Hepatic stellate cell (primary cell): Measurements from ENCODE around the gene MCOLN1.

ENCODE experiments used
- DNase-seq: peaks from one replicate; pipeline ENCODE4 v3.0.0; 2011; ENCODE audit warnings: low spot score

Gene MCOLN1

DNA sequence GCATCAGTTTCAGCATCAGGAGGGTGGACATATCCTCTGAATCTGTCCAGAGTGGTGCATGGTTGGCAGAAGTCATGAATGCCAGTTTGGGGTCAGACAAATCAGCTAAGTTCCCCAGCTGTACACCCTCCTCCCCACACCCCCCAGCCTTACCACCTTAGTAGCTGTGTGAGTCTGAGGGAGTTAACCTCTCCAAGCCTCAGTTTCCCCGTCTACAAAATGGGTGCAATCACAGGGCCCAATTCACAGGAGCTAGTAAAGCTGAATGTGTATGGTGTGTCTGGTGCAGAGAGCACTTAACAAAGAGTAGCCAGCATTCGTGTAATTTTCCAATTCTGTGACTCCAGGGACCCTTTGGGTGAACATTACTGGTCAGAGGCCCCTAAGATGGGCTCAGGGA, 19.9 kb upstream of the MCOLN1 start:
- DNase-seq, result no peak

DNA sequence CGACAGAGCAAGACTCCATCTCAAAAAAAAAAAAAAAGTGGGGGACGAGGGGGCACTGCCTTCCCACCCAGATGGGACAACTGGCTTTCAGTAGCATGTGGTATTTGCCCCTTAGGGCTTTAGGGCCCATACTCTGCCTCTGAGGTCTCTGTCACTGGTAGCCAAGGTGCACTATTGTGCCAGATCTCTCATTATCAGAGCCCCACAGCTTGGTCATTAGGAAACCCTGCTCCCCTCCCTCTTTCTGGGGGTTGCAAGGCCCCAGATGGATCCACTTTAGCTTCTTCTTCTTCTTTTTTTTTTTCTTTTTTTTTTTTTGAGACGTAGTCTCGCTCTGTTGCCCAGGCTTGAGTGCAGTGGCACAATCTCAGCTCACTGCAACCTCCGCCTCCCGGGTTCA, 17.7 kb upstream of the MCOLN1 start:
- DNase-seq, result no peak

DNA sequence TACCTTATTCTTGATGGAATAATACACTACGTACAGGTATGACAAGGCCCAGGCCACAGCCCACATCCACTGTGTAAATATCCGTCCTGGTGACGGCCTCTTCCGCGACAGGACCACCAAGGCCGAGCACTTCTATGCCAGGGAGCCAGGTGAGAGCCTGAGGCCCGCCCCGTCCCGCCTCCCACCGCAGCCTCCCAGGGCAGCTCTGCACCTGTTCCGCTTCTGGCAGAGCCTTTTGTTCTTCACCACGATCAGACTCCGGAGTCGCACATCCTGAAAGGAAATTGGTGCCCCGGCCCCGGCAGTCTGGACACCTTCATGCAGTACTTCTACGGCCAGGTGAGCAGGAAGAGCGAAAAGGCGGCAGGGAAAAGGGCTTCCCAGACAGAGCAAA, 17.1 kb upstream of the MCOLN1 start:
- DNase-seq, result no peak

DNA sequence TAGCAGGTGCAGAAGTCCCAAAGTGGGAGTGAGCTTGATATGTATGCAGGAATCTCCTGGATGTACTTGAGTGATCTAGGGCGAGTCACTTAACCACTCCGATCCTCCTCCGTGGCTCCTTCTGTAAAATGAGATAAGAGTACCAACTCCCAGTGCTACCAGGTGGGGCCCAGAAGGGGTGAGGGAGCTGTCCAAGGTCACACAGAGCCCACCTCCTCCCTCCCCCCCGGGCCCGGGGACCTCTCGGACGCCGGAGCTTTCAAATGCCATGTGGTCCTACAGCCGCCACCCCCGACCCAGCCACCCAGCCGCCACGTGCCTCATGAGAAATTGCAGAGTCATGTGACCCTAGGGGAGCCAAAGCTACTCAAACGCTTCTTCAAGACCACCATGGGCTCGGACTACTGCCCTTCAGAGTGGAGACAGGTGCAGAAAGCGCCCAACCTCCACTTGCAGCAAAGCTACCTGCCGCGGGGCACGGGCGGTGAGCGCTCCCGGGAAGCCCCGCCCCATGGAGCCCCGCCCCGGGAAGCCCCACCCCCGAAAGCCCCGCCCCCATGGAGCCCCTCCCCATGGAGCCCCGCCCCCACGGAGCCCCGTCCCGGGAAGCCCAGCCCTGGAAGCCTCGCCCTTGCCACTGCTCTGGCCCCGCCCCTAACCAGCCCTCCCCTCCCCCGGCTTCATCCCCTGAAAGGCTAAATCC, 16.6 kb upstream of the MCOLN1 start:
- DNase-seq, result no peak

DNA sequence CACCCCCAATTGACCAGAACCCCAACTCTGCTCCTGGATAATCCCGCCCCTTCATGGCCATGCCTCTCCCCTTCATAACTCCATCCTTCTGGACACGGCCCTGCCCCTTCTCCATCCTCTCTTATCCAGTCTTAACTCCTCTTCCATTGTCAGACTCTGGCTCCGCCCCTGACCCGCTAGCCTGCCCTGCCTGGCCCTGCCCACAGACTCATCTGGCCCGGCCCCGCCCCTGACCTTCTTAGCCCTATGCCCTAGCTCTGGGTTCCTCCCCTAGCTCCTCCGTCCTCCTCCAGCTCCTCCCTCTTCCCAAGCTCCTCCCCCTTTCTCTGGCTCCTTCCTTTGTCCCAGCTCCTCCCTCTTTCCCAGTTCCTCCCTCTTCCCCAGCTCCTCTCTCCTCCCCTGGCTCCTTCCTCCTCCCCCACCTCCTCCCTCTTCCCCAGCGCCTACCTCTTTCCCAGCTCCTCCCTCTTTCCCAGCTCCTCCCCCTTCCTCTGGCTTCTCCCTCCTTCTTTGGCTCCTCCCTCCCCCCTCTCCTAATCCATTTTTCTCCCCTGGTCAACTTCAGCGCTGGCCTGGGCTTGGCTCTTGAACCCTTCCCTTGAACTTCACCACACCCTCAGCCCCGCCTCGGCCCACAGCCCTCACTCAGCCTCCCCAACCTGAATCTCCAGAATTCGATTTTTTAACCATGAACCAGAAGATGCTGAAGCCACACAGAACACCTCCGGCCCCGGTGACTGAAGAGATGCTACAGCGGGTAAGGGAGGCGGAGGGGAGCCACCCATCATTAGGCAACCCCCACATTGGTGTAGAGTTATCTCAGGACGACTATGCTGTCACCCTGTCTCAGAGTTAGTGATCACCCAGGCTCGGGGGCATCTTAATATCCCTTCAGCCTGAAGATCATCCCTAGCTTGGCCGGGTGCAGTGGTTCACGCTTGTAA, 15.8 kb upstream of the MCOLN1 start:
- DNase-seq, result peak; percentile 55

DNA sequence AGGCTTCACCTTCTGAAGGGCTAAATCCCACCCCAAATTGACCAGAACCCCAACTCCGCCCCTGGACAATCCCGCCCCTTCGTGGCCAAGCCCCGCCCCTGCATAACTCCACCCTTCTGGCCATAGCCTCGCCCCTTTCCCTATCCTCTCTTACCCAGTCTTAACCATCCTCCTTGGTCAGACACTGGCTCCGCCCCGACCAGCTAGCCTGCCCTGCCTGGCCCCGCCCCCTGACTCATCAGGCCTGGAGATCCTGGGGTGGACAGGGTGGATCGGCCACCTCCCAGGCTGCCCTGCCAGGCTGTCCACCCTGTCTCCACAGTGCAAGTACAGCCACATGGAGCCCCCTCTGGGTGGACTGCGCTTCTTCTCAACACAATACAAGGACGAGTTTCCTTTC, 14.5 kb upstream of the MCOLN1 start:
- DNase-seq, result peak; percentile 93

DNA sequence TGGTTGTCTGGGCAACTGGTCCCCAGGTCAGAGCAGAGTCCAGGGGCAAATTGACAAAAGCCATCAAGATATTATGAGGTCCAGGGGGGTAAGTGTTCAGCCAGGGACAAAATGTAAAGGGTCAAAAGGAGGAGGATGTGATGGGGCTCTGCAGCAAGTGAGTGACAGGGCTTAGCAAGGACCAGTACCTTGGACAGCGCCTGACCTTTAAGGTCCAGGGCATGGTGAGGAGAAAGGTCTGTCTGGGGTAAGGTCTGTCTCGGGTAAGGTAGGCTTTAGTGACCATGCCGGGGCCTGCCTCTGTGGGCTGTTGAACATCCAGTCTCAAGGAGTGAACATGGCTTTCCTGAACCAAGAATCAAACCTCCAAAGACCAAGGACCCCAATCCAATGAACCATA, 12.8 kb upstream of the MCOLN1 start:
- DNase-seq, result no peak

DNA sequence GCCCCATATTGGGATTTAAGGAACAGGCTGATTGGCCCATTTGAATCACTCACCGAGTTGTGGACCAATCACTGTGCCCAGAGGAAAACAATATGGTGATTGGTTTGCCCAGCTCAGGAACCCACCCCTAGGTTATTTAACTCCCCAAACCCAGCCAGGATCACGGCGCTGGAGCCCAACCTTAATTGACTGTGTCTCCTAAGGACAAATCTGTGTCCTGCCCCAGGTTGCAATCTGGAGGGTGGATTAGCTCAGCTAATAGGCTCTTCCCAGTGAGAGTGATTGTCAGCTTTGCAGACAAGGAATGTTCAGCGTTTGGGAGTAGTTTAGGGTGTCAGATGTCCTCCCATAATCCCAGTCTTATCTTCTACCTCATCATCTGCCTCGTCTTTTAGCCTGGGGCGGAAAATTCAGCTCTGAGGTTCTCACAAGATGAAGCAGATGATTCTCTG, 10.0 kb upstream of the MCOLN1 start:
- no peak for DNase-seq

DNA sequence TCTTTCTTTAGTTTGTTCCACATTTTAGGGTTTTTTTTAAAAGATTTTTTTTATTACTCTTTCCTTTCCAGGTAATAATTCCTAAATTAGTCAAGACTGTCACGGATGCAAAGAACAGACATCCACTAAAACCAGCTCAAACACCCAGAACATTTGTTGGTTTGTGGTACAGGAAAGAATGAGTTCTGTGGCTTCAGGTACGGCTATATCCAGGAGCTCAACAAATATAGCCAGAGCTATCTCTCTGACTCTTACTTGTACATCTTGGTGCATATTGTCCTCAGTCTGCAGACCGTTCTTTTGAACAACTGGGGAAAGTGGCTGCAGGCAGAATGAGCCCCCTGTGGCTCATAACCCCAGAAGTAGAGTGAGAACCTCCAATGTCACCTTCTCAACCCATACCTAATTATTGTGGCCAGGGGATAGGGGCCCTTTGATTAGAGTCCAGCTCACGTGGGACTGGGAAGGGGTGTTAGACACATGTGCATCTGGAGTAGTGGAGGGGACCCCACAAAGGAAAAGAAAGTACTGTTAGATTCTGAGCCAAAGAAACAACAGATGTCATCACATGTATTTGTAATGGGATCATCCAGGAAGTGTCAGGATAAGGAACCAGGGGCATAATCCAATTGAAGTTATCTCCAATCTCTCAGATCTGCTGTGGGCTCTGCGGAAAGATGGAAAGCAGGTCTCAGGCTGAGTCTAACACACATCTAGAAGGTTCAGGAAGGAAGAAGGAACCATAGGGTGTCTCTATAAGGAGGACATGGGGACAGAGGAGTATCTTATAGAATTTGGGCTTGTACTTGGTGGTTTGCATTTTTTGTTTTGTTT, 8.4 kb upstream of the MCOLN1 start:
- no peak for DNase-seq

DNA sequence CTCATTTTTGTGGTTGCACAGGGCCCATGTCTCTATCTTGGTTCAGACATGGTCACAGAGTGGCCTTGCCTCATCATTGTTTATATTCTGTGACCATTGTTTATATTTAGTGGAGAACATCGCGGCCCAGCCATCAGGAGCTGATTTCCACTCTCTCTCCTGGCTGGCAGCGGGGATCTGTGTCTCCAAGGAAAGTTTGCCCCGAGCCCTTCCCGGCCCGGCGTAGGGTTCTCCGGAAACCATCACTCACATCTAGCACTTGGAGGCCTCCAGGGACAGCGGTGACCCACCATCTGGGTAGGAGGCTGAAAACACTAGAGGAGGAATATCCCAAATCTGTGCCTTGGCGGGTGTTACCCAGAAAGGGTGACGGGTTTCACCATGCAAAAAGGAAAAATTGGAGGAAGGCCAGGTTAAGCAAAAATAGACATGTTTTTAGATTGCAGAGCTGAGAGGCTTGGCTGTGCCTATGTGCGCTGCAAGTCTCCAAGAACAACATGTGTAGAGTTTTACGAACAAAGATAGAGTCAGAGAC, 7.2 kb upstream of the MCOLN1 start:
- peak; percentile 65 for DNase-seq

DNA sequence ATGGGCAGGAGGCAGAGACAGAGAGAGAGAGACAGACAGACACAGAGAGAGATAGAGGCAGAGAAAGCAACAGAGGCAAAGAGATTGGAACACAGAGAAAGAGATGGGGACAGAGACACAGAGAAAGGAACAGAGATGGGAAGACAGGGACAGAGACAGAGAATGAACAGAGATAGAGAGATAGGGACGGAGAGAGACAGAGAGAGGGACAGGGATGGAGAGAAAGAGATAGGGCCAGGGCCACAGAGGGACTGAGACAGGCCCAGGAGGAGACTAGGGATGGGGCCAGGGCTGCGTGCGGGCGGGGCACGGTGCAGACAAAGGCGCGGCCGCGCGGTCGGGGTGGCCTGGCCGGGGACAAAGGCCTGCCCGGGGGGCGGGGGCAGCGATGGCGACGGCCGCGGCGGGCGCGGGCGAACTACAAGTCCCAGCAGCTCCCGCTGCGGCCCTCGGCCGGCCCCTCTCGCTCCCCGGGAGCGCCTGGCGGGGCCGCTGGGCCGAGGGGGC, 6.7 kb upstream of the MCOLN1 start, which contains the start of gene ZNF358:
ZNF358 (plus strand) TSS at position 459 of the 507 bp plus-strand sequence. CDS start 3,140 bp downstream, outside the sequence.
- DNase-seq, result peak; percentile 91

DNA sequence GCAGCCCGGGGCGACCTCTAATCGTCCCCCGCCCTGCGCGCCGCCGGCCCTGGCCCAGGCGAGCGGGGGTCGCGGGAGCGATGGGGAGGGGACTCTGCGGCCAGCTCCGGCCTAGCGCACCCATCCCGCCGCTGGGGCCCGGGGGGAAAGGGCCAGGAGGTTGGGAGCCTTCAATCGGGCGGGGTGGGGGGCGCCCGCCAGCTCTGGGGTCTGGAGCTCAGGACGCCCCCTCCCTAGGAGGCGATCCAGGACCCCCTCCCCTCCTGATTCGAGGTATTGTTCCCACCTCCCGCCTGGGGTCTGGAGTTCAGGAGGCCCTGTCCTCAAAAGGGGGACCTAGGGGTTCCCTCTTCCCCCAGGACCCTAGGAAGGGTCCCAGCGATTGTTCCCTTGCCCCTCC, 6.1 kb upstream of the MCOLN1 start:
- DNase-seq, result no peak

DNA sequence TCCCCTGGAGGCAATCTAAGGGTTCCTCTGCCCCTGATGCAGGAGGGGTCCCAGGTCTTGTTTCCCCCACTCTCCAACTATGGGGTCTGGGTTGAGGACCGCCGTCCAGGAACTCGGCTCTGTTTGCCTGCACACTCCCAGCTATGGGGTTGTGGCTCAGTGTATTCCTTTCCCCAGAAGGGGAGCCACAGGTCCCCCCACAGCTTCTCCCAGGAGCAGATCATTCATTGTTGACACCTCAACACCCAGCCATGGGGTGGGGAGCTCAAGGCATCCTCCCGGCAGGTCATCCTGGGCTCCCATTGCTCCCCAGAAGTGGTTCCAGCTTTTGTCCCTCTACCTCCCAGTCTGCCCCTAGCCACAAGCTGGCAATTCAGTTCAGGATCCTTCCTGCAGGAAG, 5.5 kb upstream of the MCOLN1 start:
- DNase-seq, result no peak

DNA sequence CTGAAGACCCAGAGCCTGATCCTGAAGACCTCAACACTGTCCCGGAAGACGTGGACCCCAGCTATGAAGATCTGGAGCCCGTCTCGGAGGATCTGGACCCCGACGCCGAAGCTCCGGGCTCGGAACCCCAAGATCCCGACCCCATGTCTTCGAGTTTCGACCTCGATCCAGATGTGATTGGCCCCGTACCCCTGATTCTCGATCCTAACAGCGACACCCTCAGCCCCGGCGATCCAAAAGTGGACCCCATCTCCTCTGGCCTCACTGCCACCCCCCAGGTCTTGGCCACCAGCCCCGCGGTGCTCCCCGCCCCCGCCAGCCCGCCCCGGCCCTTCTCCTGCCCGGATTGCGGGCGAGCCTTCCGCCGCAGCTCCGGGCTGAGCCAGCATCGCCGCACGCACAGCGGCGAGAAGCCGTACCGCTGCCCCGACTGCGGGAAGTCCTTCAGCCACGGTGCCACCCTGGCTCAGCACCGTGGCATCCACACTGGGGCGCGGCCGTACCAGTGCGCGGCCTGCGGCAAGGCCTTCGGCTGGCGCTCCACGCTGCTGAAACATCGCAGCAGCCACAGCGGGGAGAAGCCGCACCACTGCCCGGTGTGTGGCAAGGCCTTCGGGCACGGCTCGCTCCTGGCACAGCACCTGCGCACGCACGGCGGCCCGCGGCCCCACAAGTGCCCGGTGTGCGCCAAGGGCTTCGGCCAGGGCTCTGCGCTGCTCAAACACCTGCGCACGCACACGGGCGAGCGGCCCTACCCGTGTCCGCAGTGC, 2.9 kb upstream of the MCOLN1 start:
- no peak for DNase-seq

DNA sequence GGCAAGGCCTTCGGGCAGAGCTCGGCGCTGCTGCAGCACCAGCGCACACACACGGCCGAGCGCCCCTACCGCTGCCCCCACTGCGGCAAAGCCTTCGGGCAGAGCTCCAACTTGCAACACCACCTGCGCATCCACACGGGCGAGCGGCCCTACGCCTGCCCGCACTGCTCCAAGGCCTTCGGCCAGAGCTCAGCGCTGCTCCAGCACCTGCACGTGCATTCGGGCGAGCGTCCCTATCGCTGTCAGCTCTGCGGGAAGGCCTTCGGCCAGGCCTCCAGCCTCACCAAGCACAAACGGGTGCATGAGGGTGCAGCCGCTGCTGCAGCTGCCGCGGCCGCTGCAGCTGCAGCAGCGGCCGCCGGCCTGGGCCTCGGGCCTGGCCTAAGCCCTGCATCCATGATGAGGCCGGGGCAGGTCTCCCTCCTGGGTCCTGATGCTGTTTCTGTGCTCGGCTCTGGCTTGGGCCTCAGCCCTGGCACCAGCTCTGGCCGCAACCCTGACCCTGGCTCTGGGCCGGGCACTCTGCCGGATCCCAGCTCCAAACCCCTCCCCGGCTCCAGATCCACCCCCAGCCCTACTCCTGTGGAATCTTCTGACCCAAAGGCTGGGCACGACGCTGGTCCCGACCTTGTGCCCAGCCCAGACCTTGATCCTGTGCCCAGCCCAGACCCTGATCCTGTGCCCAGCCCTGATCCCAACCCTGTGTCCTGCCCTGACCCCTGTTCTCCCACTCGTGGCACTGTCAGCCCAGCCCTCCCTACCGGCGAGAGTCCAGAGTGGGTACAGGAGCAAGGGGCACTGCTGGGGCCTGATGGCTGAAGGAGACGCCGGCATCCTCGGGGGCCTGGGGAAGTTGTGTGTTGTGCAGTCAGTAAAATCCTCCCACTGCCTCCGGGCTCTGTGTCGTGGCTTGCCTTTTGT, 2.0 kb upstream of the MCOLN1 start:
- no peak for DNase-seq

DNA sequence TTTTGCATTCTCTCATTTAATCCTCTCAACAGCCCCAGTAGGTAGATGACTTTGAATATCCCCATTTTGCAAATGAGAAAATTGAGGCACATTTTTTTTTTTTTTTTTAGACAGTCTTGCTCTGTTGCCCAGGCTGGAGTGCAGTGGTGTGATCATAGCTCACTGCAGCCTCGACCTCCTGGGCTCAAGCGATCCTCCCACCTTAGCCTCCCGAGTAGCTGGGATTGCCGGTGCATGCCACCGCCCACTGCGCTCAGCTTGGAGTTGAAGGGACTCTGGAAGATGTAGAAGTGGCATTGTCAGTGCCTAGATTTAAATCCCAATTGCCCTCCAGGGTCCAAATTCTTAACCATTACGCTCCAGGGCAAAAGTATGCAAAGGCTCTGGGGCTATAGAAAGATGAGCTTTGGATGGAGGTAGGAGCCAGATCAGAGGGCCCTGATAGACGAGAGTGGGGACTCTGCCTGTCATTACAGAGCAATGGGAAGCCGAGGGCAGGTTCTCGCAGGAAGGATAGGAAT, 813 bp upstream of the MCOLN1 start:
- no peak for DNase-seq

DNA sequence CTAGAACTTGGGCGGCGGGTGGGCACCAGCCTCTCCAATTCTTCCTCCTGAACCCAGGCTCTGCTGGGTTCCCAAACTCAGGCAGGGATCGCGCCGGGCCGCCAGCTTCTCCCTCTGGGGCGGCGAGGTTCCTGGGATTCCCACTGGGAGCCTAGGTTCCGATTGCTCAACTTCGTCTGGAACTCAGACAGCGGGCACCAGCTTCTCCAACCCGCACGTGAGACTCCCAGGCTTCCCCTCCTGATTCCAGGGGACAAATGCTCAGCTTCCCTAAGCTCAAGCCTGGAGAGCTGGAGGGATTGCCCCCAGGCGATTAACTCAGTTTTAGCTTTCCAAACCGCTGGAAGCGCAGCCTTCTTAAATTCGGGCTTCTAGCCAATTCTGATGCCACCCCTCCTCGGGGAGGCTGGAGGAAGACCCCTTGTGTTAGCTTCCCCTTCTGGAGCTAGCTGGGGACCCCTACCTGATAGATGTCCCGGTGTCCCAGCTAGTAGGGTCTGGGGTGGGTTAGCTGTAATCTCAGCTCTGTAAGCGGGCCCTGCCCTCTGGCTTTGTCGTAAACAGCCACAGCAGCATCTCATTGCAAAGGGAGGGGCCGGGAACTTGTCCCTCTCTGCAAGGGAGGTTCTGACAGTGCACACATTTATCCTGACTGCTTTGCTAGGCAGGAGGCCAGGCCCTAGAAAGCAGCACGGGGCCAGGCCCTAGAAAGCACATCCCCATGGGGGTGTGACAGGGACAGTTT, 671 bp downstream of the MCOLN1 start:
- DNase-seq, result peak; percentile 55

DNA sequence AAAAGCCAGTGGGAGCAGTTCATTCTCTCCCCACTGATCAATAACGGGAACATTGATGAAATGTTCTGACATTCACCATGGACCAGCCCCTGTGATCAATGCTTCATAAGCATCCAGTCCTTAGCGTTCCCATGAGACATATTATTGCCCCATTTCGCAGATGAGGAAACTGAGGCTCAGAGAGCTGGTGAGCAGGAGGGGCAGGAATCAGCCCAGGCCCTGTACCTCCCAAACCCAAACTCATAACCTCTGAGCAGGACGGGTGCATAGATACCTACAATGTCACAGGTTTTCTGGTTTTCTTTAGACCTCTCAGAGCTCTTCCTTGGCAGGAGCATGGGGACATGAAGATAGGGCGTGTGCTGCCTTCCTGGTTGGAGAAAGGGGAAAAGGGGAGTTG, 2.1 kb downstream of the MCOLN1 start:
- DNase-seq, result no peak
